ENCODE data around the gene CNPY4.

Gene CNPY4

DNA sequence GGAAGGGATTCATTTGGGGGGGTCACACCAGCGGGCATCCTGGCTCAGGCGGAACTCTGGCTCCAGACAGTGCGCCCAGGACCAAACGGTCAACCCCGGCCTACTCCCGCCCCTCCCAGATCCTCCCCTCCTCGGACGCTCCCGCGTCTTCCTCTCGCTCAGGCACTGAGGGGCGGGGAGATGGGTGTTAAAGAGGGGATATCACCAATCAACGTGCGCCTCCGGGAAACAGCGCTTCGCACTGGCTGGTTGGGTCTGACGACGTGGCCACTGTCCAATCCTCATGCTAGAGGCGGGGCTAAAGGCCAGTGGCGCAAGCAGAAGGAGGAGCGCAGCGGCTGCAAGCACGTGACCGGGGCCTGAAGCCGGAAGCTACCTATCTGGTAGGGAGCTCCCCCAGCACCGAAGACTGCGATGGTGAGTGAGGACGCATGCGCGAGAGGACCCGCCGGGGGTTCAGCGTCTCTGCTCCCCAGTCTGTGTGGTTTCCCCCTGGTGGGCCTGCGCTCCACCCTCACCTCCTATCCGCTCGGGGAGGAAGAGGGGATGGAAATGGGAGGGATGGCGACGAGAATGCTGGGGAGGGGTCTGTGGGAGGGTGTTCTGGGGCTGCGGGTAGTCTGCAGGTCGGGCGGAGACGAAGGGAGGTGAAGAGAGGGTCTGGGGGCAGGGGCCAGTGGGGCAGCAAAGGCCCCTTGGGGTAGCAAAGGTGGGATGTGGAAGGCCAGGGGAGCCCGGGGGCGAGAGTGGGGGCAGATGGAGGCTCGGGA lies 29.3 kb downstream of the CNPY4 start, which contains the start of gene LAMTOR4:
TSS of gene LAMTOR4 (plus strand) at position 360 of the 770 bp plus-strand sequence. CDS start at position 415, 55 bp downstream.
- peak; percentile 92 for DNase-seq (ENCODE audit: low read depth)

DNA sequence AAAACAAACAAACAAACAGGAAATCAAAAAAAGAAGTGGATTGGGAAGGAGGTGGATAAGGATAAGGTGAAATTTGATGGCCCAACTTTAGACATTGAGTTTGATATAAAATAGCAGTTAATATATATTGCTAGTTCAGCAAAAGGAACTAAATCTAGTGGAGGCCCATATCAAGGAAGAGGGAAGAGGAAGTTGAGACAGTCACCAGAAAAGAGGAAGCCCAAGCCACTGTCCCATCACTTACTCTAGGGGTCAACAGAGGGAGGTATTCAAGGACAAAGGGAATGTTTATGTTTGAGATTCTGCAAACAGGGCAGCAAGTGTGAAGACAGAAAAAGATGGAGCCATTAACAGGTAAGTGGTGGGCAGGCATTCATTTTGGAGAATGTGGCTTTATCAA lies 33.0 kb downstream of the CNPY4 start:
- no peak for DNase-seq (ENCODE audit: low read depth)

DNA sequence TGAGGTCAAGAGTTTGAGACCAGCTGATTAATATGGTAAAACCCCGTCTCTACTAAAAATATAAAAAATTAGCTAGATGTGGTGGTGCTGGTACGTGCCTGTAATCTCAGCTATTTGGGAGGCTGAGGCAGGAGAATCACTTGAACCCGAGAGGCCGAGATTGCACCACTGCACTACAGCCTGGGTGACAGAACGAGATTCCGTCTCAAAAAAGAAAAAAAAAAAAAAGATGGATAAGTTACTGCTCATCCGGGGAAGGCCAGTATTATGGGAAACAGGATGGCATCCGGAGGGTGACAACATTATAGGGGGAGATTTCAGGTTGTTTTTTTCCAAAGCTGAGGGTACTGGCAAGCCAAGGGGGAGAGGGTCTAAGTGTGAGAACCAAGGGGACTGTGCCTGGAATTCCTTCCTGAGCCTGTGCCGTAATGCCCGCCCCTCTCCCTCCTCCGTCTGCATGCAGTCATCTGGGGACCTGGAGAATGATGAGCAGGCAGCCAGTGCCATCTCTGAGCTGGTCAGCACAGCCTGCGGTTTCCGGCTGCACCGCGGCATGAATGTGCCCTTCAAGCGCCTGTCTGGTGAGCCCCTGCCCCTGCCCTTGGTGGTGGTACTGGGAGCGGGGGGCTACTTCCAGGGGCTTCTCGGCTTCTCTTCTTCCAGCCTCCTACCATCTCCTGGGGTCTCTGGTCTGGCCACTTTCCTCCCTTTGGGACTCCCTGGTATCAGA lies 33.7 kb downstream of the CNPY4 start:
- no peak for DNase-seq (ENCODE audit: low read depth)

DNA sequence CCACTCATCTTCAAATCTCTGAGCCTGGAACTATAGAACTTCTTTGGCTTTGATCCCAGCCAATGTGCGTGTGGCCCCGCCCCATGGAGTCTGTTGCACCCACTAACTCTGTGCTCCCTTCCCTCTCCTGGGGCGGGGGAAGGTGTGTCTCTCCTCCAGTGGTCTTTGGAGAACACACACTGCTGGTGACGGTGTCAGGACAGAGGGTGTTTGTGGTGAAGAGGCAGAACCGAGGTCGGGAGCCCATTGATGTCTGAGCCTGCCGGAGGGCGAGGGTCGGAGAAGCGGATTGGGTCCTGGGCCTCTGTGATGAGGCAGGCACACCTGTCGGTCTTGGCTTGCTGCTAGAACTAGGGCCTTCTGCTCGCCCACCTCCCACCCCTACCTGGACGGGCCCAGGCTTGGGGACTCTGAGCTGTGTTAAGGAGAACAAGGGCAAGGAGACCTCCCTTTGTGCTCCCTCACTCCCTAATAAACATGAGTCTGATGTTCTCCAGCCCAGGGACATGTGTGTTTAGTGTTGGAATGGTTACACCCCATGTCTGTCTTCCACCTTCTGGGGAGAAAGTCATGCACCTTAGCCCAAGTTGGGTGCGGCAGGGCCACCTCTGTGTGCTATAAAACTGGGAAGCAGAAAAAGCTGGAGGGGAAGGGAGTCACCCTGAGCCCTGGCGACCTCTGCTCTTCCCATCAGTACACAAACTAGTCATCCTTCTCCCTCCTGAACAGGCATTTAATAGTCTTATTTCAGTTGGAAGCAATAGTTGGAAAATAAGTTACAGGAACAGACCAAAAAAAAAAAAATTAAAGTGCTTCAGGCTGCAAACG lies 34.5 kb downstream of the CNPY4 start:
- no peak for DNase-seq (ENCODE audit: low read depth)

DNA sequence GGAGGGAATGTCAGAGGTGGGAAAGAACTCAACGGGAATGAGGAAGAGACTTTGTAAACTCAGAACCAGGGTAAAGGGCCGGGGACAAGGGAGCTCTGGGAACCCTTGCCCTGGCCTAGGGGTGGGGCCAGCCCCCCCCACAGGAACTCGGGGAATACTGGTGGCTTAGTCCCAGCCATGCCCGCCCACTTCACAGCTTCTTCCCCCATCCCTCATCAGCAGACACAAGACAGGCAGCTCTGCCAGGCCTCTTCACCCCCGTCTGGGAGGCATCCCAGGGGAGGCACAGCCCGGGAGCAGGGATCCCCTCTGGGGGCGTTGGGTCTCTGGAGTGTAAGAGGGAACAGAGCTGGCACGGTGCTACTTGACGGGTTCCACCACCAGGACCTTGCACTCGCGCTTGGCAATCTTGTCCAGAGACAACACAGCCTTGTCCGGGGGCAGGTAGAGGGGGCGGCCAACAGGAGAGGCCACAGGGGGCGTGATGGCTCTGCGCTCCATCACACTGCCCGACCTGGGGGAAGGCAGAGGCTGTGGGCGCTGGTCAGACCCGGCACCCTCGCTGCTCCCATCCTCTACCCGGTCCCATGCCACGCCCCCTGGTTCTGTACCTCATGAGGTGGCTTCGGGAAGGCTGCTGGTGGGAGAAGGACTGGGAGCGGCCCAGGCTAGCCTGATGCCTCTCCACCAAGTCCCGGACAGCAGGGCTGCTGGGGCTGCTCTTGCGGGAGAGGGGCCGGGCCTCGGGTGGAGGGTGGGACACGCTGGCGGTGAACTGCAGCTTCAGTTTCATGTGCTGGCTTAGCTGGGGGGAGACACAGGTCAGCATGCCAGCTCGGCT lies 35.4 kb downstream of the CNPY4 start:
- DNase-seq (ENCODE audit: low read depth): no peak

DNA sequence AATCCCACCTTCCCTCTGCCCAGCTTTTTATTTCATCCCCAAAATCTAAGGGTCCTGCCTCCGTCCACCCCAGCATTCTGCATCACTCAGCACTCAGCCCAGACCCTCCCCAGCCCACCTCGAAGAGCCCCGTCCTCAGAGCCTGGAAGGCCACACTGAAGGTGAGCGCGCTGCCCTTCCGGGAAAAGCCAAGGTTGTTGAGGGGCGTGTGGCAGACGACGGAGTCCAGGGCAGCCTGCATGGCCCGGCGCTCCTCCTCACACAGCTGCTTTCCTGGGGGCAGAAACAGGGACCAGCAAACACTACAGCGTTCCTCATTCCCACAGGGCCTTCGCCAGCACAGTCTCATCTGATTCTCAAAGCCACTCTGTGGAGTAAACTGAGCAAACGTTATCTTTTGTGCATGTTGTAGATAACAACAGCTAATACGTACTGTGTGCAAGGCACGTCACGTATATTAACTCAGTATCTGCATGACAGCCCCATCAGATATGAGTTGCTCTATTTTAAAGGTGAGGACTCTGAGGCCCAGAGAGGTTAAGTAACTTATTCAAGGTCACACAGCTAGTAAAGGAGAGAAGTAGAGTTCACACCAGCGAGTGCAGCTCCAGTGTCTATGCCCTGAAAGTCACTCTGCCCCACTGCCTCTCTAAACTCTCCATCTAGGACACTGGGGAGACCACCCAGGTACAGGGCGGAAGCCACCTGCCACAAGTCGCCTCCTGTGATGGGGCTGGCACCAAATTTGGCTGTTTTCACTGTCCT lies 36.3 kb downstream of the CNPY4 start:
- no peak for DNase-seq (ENCODE audit: low read depth)

DNA sequence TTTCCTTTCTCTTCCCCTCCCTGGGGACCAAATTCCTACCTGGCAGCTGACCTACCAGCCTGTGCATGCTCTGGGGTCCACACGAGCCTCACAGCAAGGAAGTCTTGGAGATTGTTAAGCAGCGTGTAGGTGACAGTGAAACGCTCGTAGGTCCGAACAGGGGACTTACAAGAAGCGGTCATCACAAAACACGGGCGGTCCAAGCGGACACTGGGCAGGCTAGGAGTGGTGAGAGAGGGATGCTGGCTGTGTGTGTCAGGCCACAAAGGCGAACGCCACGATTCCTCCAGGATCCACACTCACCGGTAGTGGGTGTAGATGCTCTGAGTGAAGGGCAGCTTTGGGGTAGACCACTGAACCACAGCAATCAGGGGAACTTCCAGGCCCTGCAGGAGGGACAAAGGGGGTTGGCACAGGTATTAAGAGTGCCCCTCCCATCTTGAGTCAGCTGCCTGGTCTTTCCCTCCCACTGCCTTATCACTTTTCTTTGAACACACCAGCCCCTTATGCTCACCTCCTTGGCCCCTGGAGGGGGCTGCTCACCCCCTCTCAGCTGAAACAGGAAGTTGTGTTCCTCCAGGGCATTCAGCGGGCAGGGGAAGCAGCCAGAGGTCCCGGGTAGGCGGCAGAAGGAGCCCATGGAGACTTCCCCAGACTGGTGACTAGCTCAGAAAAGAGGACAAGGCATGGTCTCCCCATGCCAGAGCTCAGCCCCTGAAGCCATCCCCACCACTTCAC lies 37.1 kb downstream of the CNPY4 start:
- DNase-seq (ENCODE audit: low read depth): no peak

DNA sequence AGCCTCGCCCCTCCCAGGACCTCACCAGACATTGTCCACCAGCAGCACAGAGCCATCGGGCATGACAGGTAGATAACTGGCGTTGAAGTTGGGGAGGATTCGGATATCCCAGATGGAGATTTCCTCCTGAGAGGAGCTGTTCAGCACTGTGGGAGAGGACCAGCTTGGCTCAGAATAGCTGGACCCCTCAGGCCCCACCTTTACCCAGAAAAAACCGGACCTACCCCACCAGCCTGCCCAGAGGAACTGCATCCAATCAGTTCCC lies 37.6 kb downstream of the CNPY4 start:
- DNase-seq (ENCODE audit: low read depth): no peak

DNA sequence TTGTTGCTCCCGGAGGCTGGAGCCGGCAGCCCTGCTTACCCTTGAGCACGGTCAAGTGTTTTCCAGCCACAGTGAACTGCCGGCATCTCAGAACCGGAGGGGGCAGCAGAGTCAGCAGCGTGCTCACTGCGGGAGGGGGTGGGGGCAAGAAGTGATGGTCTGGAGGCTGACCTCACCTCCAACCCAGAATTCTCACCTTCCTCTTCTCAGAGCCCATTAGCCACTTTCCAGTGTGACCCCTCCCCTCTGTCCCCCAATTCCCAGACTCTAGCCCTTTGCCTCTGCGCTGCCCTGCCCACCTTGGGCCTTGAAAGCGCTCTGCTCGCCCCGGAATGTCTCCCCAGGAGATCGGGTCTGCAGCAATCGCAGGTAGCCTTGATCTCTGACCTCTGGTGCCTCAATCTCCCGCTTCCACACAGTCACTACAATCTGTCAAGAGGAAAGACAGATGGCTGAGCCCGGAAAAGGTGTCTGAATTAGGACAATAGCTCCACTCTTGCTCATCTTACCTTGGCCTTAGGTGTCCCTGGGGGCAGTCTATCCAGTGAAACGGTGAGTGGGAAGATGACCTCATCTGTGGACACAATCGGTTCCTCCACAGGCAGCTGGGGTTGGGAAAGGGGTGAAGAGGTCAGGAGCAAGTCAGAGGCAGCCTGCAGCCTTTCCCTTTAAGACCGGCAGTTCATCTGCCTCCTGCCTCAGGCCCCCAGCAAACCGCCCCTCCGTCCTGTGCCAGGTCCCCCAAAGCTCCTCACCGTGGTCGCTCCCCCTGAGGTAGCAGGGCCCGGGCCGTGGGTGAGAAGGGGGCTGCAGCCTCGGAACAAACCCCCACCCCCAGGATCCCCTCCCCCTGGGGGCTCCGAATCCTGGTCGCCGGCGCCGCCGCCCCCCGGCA lies 38.1 kb downstream of the CNPY4 start:
- DNase-seq (ENCODE audit: low read depth): no peak

DNA sequence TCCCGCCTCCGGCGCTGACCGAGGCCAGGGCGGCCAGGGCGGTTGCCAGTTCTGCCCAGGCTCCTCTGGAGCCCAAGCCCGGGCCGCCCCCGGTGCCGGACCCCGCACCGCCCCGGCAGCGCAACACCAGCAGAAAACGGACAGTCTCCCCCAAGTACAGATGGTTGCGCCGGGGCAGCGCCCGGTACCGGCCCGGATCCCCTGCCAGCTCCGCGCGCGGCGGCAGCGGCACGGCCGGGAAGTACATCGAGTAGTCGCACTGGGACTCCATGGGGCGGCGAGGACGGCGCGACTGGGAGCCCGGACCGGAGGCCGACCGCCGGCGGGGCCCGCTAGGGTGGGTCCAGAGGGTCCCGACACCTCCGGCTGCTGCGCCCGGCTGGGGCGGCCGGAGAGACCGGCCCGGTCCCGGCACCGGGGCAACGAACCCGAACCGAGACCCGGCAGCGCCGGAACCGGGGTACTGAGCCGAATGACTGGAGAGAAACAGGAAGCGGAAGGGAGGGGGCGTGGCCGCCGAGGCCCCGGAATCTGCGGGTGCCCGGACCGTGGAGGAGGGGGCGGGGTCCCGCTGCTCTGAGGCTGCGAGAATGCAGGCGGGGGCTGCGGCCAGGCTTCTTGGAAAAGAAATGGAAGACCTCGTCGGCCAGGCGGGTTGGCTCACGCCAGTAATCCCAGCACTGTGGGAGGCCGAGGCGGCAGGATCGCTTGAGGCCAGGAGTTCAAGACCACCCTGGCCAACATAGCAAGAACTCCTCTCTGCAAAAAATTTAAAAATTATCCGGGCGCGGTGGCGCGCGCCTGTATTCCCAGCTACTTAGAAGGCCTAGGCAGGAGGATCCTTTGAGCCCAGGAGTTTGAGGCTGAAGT lies 39.0 kb downstream of the CNPY4 start, which contains the start of gene TRAPPC14:
TSS of gene TRAPPC14 (minus strand) at position 495 of the 870 bp plus-strand sequence. CDS start at position 271, 224 bp downstream.
- DNase-seq (ENCODE audit: low read depth): peak; percentile 46

DNA sequence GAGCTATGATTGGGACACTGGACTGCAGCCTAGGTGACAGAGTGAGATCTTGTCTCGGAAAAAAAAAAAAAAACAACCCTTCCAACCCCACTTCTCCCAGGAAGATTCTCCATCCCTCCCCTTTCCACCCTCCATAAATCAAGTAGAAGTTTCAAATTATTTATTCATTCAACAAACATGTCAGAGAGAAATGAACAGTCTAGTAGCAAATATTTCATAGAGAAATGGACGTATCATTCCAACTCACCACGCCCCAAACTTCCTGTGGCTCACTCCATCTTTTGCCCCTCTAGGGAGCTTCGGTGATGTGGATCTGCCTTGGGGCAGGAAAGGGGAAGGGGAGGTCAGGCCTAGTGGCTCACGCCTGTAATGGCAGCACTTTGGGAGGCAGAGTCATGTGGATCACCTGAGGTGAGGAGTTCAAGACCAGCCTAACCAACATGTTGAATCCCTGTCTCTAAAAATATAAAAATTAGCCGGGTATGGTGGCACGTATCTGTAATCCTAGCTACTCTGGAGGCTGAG lies 39.7 kb downstream of the CNPY4 start:
- DNase-seq (ENCODE audit: low read depth): no peak

DNA sequence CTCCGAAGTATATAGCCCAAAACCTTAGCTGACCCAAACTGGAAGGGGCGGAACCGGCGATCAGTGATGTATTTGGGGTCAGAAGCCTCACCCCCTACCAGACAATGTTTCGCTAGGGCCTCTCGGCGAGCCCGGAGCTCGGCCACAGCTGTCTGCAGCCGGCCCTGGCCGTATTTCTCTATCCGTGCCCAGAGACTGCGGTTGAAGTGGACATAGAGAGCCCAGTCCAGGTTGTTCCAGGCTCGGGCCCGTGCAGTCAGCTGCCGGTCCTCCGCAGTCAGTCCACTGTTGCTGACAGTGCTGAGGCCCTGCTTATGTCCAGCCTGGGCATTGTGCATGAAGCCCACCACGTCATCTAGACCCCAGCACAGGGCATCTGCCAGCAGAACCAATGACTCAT lies 40.6 kb downstream of the CNPY4 start:
- no peak for DNase-seq (ENCODE audit: low read depth)

DNA sequence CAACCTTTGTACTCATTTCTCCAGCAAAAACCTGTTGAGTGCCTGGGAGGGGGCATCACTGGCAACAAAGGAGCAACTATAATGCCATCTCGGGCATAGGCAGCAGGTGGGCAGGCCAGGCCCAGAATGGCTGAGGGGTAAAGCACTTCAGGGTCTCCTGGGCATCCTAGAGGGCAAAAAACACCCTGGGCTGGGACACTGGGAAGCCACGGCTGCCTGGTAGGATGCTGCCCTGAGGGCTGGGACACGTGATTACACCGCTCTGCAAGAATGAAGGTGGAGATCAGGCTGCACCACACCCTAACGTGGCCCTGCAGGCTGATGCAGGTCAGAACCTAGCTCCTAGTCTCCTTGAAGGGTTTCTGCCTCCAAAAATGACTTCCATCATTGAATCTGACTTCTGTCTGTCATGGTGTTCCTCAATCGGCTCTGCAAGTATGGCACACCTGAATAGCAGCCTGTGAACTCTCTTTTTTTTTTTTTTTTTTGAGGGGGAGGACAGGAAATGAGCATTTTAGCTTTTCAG lies 43.6 kb downstream of the CNPY4 start:
- no peak for DNase-seq (ENCODE audit: low read depth)

DNA sequence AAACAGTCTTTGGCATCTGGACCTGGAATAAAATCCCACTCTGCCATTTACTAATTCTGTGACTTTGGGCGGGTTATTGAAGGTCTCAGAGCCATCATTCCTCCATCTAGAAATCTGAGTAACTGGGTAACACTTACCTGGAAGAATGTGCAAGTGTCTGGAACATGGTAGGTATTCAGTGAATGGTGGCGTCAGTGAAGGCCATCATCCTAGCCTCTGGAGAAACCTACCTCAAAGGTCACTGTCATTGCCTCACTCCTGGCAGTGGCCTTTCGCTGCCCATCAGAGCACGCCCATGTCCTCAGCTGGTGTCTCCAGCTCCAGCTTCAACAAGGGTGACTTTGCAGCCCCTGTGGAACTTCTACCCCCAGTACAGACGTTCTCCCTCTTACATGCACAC lies 44.4 kb downstream of the CNPY4 start:
- no peak for DNase-seq (ENCODE audit: low read depth)

DNA sequence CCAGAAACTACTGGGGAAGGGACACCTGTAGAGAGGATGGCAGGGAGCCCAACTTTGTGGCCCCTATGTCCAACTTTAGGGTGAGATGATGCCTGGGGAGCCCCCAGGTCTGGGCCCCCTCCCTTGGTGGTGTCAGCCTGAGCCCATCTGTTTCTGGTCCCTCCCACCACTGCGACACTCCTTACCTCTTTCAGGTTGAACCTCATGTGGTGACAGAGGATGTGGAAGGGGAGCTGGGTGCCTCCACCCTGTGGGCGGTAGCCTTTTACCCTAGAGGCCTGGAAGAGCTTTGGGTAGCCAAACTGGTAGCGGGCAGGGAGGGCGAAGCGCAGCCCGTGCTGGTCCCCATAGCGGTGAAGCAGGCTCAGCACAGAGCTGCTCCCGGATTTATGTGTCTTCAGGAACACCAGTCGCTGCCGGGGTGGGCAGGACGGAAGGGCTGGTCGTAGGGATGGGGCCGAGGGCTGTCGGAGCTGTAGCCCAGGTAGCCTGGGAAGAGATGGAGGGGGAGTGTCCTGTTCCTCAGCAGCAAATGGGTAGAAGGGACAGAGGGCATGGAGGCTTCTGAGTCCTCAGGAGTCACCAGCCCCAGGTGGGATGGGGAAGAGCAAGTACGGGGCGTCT lies 47.0 kb downstream of the CNPY4 start:
- no peak for DNase-seq (ENCODE audit: low read depth)

DNA sequence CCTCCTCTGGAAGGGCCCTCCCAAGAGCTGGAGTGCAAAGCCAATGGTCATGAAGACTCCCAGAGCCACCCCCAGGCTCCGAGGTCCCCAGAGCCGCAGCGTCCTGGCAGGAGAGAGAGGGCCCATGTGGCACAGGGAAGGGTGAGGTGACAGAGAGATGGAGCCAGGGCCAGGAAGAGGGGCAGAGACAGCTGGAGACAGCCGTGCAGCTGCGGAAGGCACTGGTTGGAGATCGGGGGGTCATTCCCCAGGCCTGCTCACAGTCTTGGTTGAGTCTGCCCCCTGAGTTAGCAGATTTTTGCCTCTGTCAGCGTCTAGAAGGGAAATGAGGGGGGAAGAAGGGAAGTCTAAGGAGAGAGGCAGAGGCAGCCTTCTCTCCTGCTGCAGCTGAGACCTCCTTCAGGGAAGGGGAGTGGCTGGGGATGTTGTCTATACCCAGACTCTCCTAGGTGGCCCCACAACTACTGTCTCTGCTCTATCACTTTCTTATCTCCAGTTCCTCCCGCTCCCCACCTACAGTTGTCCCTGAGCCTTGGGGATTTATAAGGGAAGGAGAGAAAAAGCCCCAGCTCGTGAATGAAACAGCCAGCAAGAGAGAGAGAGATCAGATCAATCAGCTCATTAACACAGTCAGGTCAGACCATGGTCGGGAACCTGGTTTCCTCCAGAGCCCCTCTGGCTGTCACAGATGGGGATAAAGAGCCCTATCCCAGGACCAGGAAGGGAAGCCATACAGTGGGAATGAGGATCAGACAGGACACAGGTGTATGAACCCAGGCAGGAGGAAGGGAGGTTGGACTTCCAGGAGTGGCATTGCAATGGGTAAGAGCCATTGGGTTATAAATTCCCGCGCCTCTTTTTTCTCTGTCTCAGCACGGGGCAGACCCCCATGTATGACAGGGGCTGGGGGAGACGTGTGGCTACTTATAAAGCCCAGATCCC lies 47.8 kb downstream of the CNPY4 start:
- DNase-seq (ENCODE audit: low read depth): no peak
